ENCODE measurements around the gene LUZP4.

GRCh38 chrX:115259238-115259875 is 30.2 kb upstream of the LUZP4 start:
- TF ChIP-seq TBL1XR1 (IDR thresholded peaks at IDR 0.05; ENCODE audit: low read depth, low read length) (no peak), YY1 (IDR thresholded peaks at IDR 0.05; ENCODE audit: low read depth, low read length) (no peak), CTCF (IDR thresholded peaks at IDR 0.05 in 2 of 3, conservative IDR thresholded peaks at IDR 0.05 in 1 of 3; ENCODE audit: control insufficient read depth in 2 of 3, extremely low read depth in 1 of 3, insufficient read depth in 1 of 3, low read depth in 3 of 3, low read length in 3 of 3) (no peak), NRF1 (conservative IDR thresholded peaks at IDR 0.05; ENCODE audit: low read depth, low read length) (no peak), NBN (IDR thresholded peaks at IDR 0.05) (no peak), EED (IDR thresholded peaks at IDR 0.05; ENCODE audit: low read depth) (no peak)
